ENCODE measurements around the gene CPPED1.
A peak's percentile ranks its signal among the peaks of the same experiment; 100 is the strongest.

Gene CPPED1

DNA sequence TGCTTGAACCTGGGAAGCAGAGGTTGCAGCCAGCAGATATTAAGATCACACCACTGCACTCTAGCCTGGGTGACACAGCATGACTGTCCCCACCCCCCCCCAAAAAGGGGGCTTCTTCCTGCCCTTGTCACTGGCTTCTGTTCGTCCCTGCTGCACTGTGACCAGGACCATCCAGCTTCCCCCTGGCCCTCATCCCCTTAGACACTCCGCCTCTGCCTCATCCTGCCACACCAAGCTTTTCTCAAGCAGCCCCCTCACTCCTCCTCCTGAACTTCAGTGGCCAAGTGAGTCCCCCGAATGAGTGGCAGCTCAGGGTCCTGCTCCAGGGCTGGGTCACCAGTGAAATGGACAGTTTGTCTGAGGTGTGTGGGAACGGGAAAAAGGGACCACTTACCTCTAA lies 177.3 kb downstream of the CPPED1 start:
- H3K4me3 ChIP-seq (ENCODE audit: low read depth, low read length): no peak overlapping the region
- no peak for DNase-seq (ENCODE audit: low read depth)
- TF ChIP-seq CTCF (IDR thresholded peaks at IDR 0.05; ENCODE audit: control insufficient read depth, extremely low read depth, insufficient read depth): no peak

- TF ChIP-seq CTCF (IDR thresholded peaks at IDR 0.05; ENCODE audit: control insufficient read depth, extremely low read depth, insufficient read depth): no peak
- DNase-seq (ENCODE audit: low read depth): no peak
- no peak overlapping the region for H3K4me3 ChIP-seq (ENCODE audit: low read depth, low read length)
These were observed 178.0 kb downstream of the CPPED1 start for GRCh38 chr16:12625716-12626115.

GRCh38 chr16:12625068-12625467 lies 178.6 kb downstream of the CPPED1 start:
- no peak for DNase-seq (ENCODE audit: low read depth)
- TF ChIP-seq CTCF (IDR thresholded peaks at IDR 0.05; ENCODE audit: control insufficient read depth, extremely low read depth, insufficient read depth): no peak
- no peak overlapping the region for H3K4me3 ChIP-seq (ENCODE audit: low read depth, low read length)

DNA sequence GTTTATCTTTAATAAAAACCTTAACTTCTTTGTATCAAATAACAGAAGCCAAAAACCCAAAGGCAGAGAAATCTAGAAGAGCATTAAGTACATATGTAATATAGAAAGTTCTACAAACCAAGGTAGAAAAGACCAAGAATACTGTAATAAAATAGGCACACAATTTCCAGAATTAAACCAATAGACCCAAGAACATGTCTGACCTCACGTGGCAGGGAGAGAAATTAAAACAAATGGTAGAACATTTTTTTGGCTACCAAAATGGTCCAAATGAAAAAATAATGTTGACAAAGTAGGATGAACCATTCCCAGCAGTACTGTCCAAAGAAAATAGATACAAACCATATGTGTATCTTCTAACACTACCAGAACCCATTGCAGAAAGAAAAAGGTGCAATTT lies 183.5 kb downstream of the CPPED1 start:
- no peak overlapping the region for H3K4me3 ChIP-seq (ENCODE audit: low read depth, low read length)
- 0 out of 2 replicates have a peak, but pooled peaks have one; percentile 11 for TF ChIP-seq CTCF (IDR thresholded peaks at IDR 0.05; ENCODE audit: control insufficient read depth, extremely low read depth, insufficient read depth)
- DNase-seq (ENCODE audit: low read depth): no peak

GRCh38 chr16:12618515-12618914 lies 185.2 kb downstream of the CPPED1 start:
- TF ChIP-seq CTCF (IDR thresholded peaks at IDR 0.05; ENCODE audit: control insufficient read depth, extremely low read depth, insufficient read depth): no peak
- H3K4me3 ChIP-seq (ENCODE audit: low read depth, low read length): no peak overlapping the region
- no peak for DNase-seq (ENCODE audit: low read depth)

DNA sequence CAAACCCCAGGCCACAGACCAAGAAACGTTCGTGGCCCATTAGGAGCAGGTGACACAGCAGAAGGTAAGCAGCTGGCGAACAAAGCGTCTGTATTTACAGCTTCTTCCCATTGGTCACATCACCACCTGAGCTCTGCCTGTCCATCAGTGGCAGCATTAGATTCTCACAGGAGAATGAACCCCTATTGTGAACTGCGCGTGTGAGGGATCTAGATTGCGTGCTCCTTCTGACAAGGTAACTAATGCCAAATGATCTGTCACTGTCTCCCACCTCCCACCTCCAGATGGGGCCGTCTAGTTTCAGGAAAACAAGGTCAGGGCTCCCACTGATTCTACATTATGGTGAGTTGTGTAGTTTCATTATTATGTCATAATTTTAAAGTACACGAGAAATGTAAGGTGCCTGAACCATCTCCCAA lies 186.3 kb downstream of the CPPED1 start:
- TF ChIP-seq CTCF (IDR thresholded peaks at IDR 0.05; ENCODE audit: control insufficient read depth, extremely low read depth, insufficient read depth): no peak
- DNase-seq (ENCODE audit: low read depth): no peak
- H3K4me3 ChIP-seq (ENCODE audit: low read depth, low read length): no peak overlapping the region

DNA sequence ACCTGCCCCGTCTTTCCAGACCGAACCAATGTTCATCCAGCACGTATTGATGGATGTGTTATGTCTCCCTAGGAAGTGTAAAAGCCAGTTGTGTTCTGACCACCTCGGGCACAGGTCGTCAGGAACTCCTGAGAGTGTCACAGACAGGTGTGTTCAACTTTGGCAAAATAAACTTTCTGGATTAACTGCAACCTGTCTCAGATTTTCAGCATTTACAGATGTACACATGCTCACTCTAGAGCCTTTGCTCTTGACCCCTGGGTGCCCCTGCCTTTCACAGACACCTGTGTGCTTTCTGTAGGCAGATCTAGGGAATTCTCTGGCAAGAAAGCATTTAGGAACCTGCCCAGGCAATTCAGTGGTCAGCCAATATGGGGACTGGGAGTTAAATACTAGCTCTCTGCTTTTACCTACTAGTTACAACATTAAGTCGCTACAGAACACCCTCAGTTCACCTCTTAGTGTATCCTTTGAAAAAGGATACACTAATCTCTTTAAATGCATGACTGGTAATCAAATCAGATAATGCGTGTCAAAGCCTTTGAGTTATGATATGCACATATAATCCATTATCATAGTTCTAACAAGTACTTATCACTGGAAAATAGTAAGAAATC lies 188.9 kb downstream of the CPPED1 start:
- no peak overlapping the region for H3K4me3 ChIP-seq (ENCODE audit: low read depth, low read length)
- DNase-seq (ENCODE audit: low read depth): no peak
- TF ChIP-seq CTCF (IDR thresholded peaks at IDR 0.05; ENCODE audit: control insufficient read depth, extremely low read depth, insufficient read depth): no peak
